ENCODE measurements around the gene CANX. TPM values are rescaled to one million over a fixed set of nuclear protein-coding genes. Genes with fewer than 3 reads are reported as not detected.

CANX gene, protein sequence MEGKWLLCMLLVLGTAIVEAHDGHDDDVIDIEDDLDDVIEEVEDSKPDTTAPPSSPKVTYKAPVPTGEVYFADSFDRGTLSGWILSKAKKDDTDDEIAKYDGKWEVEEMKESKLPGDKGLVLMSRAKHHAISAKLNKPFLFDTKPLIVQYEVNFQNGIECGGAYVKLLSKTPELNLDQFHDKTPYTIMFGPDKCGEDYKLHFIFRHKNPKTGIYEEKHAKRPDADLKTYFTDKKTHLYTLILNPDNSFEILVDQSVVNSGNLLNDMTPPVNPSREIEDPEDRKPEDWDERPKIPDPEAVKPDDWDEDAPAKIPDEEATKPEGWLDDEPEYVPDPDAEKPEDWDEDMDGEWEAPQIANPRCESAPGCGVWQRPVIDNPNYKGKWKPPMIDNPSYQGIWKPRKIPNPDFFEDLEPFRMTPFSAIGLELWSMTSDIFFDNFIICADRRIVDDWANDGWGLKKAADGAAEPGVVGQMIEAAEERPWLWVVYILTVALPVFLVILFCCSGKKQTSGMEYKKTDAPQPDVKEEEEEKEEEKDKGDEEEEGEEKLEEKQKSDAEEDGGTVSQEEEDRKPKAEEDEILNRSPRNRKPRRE
- total RNA-seq (2022; extraction: Qiagen RNA extraction; ENCODE audit: low read depth), result 358 to 432 TPM (median 413 TPM) in 5 replicates

DNA sequence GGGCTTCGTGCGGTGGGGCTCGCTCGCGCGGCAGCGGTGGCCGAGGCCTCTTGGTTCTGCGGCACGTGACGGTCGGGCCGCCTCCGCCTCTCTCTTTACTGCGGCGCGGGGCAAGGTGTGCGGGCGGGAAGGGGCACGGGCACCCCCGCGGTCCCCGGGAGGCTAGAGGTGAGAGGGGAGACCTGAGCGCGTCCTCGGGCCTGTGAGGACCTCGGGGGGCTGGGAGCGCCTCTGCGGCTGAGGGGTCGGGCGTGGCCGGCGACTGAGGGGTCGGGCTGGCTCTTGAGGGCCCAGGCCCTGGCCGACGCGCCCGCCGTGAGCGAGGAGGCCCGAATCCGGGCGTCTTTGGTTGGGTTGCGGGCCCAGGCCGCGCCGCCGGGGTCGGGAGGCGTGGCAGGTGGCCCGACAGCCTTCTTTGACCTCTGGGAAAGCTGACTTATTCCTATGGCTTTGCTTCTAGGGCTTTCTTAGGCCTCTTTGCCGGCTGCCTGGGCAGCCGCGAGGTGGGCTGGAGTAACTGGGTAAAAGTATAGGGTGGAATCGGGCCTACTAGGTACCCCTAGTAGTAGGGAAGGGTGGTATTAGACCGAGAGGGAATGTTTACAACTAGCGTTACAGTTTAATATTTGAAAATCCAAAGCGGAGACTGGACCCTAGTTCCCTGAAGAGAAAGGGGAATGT lies at the start of gene CANX:
CANX (plus strand) TSS at position 33 of the 681 bp plus-strand sequence. CDS start 6,715 bp downstream, outside the sequence.

DNA sequence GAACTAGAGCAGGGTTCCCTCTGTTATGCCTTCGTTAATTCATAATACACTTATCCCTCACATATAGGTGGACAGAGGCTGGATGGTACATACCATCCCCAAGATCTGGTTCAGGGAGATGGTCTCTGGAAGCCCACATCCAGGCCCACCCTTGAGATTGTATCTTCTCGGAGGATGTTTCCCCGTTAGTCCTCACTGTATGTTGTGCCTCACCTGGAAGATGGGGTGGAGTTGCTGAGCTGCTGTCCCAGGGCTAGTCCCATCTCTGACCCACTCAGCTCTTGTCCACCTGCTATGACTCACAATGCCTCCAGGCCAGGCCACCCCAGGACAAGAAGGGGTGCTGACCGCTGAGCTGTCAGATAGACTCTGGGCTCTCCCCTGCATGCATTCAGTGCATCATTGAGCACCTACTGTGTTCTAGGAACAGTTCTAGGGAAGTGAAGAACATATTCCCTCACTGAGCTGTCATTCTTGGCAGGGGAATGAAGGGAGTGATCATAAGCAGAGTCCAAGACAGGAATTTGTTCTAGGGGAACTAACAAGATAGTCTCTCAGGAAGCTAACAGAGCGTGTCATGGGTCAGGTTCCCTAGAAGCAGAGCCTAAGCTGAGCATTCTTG lies 17.9 kb upstream of the CANX start, which contains the start of gene CBY3:
CBY3 (minus strand) TSS at position 255 of the 622 bp plus-strand sequence; CDS start at position 139, 116 bp downstream.

DNA sequence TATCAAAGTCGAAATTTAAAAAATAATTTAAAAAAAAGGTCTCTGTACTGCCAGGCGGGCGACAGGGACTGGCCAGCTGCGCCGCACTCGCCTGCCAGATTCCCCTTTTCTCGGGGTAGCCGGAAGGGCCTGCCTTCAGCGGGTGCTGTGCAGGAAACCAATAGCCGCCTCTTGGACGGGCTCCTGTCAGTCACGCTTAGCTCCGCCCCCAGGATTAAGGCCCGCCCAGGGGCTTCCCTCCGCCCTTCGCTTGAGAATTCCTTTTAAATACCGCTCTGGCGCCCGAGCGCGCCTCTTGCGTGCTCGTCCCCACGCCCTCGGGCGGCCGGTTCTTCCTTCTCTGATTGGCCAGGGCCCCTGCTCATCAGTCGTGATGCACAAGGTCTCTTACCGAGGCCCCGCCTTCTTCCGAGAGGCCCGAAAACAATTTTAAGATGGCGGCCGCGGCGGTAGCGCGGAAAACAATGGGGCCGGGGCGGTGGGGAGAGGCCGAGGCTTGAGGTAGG lies 33.7 kb downstream of the CANX start, which contains the start of gene MAML1:
MAML1 (plus strand) TSS at position 411 of the 506 bp plus-strand sequence. CDS start 291 bp downstream, outside the sequence.

Other genes with a start within 250 kb of the CANX start
- gene RUFY1, start 148.4 kb upstream of the CANX start, total RNA-seq (2022; extraction: Qiagen RNA extraction; ENCODE audit: low read depth), result 23.5 to 31.2 TPM (median 29.9 TPM) in 5 replicates
- 496 to 567 TPM (median 529 TPM) in 5 replicates for gene HNRNPH1, start 75.3 kb upstream of the CANX start, total RNA-seq (2022; extraction: Qiagen RNA extraction; ENCODE audit: low read depth)
- gene CBY3, start 17.9 kb upstream of the CANX start, total RNA-seq (2022; extraction: Qiagen RNA extraction; ENCODE audit: low read depth), result not detected in 5 replicates
- 19.0 to 23.5 TPM (median 22.0 TPM) in 5 replicates for gene MAML1, start 33.9 kb downstream of the CANX start, total RNA-seq (2022; extraction: Qiagen RNA extraction; ENCODE audit: low read depth)
- 0.26 to 0.34 TPM in 2 of 5 replicates, not detected in the others for gene LTC4S, start 95.0 kb downstream of the CANX start, total RNA-seq (2022; extraction: Qiagen RNA extraction; ENCODE audit: low read depth)
- gene MGAT4B, start 107.9 kb downstream of the CANX start, total RNA-seq (2022; extraction: Qiagen RNA extraction; ENCODE audit: low read depth), result 229 to 281 TPM (median 250 TPM) in 5 replicates
- gene SQSTM1, start 121.9 kb downstream of the CANX start, total RNA-seq (2022; extraction: Qiagen RNA extraction; ENCODE audit: low read depth), result 1,364 to 2,085 TPM (median 1,478 TPM) in 5 replicates
- gene MRNIP, start 159.8 kb downstream of the CANX start, total RNA-seq (2022; extraction: Qiagen RNA extraction; ENCODE audit: low read depth), result 11.5 to 22.9 TPM (median 20.2 TPM) in 5 replicates
- gene TBC1D9B, start 208.9 kb downstream of the CANX start, total RNA-seq (2022; extraction: Qiagen RNA extraction; ENCODE audit: low read depth), result 54.5 to 68.3 TPM (median 66.8 TPM) in 5 replicates